C4-2B (cell line): Measurements from ENCODE around the gene ARHGEF2.

Experiments used
- ZFX ChIP-seq: fragments of 450-650 bp; IDR thresholded peaks from 2 replicates; pipeline ENCODE4 v1.6.1; 2017
- TF ChIP-seq, protein P1 (sequence below): fragments of 450-650 bp; conservative IDR thresholded peaks from 2 replicates; pipeline ENCODE4 v1.5.1; 2017; ENCODE audit warnings: mild to moderate bottlenecking

DNA sequence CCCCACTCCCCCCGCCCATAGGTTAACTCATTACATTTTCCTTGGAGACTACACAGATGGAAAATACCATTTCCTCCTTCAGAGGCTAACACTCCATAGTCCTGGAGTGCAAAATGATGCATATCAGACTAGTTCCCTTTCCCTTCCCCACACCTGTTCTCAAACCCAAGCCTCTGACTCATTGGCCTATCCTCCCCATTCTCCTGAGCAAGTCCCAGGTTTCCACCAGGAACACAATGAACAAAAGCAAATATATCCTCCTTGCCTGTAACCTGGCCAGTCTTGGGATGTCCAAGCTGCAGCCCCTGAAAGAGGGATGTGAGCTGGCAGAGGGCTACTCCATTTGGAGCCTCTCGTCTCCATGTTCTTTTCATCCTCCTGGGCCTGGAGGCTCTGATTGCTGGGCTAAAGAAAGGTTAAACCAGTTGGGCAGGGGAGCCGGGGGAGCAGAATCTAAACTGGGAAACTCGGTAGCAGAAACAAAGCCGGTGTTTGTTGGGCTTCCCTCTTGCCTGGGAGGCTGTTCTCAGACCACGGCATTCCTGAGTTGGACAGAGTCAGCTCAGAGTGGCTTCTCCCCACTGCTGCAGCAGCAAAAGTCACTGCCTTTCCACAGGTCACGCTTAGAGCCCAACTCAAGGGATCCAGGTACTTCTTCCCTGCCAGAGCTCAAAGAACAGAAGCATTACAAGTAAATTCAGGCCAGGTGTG, 28.5 kb upstream of the ARHGEF2 start:
- TF ChIP-seq, protein P1, sequence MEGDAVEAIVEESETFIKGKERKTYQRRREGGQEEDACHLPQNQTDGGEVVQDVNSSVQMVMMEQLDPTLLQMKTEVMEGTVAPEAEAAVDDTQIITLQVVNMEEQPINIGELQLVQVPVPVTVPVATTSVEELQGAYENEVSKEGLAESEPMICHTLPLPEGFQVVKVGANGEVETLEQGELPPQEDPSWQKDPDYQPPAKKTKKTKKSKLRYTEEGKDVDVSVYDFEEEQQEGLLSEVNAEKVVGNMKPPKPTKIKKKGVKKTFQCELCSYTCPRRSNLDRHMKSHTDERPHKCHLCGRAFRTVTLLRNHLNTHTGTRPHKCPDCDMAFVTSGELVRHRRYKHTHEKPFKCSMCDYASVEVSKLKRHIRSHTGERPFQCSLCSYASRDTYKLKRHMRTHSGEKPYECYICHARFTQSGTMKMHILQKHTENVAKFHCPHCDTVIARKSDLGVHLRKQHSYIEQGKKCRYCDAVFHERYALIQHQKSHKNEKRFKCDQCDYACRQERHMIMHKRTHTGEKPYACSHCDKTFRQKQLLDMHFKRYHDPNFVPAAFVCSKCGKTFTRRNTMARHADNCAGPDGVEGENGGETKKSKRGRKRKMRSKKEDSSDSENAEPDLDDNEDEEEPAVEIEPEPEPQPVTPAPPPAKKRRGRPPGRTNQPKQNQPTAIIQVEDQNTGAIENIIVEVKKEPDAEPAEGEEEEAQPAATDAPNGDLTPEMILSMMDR, result no peak
- TF ChIP-seq ZFX, result no peak
